ENCODE measurements around the gene OCRL.

GRCh38 chrX:129525896-129526295 is 14.2 kb upstream of the OCRL start:
- TF ChIP-seq POLR2A (IDR thresholded peaks at IDR 0.05; ENCODE audit: low read depth, low read length) (no peak), POLR2AphosphoS5 (IDR thresholded peaks at IDR 0.05; ENCODE audit: low read depth, low read length) (no peak), TAF1 (IDR thresholded peaks at IDR 0.05; ENCODE audit: low read depth, low read length) (no peak), SPI1 (IDR thresholded peaks at IDR 0.05; ENCODE audit: low read depth, low read length) (no peak), PAX5 (IDR thresholded peaks at IDR 0.05; ENCODE audit: insufficient read depth, low read length, severe bottlenecking) (no peak), POU2F2 (IDR thresholded peaks at IDR 0.05; ENCODE audit: low read depth, low read length) (no peak)

All from GM12891 (cell line).